HG03354 (cell line): ENCODE measurements around the gene CARD10.
"Not testable (repeated sequence)": the region's sequence is repeated elsewhere in the genome, so short reads cannot be mapped to it uniquely, and the experiment has no call there.

Experiments used
- ATAC-seq: cut with Tn5 transposase; IDR thresholded peaks from one replicate; pipeline ENCODE4 v1.9.1; 2021; ENCODE audit warnings: mild to moderate bottlenecking; ENCODE audit not compliant: unreplicated experiment, poor library complexity, severe bottlenecking

CARD10 gene

DNA sequence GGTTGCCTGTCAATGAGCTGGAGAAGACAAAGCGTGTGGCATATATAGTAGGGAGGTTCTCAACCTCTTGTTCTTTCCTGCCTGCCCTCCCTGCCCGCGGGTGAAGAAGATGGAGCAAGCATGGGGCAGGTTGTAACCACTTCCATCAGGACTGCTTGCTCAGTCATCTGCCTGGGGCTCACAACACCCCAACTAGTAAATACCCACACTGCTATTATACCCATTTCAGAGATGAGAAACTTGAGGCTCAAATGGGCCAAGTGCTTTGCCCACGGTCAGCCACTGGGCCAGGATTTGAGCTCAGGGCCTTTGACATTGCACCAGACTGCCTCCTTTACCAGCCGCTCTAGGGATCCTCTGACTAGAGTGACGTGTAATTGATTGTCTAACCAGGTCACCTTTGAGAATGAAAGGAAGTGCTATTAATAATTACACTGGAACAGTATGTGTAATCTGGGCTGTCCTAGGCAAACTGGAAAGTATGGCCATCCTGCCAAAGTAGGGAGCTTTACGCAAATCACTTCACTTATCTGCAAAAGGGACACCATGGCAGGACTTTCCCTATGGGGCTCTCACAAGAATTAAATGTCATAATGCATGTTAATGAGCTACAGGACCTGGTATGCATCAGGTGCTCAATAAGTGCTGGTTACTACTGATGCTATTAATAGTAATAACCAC, 38.2 kb upstream of the CARD10 start:
- no peak for ATAC-seq

- ATAC-seq = no peak
Observed at GRCh38 chr22:37556710-37557109, 37.5 kb upstream of the CARD10 start.

DNA sequence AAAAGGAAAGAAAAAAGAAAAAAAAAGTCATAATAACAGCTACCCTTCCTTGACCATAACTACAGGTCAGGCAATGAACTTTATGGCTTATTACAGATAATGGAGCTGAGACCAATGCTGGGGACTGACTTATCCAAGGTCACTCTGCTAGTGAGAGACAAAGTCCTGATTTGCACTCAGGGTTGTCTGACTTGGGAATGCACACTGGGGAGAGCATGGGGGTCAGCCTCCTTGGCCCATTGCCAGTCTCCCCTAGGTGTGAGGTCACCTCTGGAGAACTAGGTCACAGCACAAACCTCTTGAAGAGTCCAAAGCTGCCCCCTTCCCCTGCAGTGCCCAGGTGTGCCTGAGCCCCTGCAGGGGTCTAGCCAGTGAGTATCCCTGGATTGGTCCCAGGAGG, 35.8 kb upstream of the CARD10 start:
- no peak for ATAC-seq

DNA sequence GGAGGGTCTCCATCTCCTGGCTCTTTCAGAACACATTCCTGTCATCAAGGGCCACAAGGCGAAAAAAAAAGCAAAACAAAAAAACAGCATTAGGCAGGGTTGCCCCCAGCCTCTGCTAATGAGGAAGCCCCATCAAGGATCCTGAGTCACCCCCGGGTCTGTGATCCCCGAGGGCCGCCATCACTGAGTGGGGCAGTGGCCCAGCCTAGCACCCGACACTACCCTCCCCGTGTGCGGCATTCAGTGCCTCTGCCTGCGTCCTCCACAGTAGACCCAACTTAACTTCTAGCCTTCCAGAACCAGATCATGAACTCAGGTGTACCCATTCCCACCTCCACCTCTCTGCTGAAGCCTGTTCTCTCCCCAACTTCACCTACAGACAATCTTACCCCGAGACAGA, 34.5 kb upstream of the CARD10 start:
- no peak for ATAC-seq

DNA sequence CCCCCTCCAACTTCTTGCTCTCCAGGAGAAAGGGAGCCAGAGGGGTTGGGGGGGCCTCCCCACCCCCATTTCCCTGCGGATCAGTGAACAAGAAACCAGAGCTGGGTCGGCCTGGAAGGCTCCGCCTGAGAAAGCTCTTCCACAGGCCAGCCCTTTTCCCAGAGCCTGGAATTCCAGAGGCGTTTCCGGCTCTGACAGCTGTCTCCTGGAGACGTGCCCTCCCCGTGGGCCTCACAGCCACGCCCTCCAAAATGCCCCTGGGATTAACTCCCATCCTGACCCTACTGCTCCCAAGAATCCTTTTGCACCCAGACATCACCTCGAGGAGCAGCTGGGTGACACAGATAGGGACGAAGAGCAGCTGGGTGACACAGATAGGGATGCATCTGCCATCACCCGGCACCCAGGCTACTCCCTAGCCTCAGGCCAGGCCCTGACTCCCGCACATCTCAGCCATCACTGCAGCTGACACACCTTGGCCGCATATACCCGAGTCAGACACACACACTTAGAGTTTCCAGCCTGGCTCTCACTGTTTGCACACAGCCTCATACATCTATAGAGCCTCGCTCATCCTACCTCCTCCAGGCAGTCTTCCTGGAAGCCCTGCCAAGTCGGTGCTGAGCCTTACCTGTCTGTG, 33.4 kb upstream of the CARD10 start:
- no peak for ATAC-seq

GRCh38 chr22:37551981-37552380, 32.8 kb upstream of the CARD10 start:
- ATAC-seq = no peak

DNA sequence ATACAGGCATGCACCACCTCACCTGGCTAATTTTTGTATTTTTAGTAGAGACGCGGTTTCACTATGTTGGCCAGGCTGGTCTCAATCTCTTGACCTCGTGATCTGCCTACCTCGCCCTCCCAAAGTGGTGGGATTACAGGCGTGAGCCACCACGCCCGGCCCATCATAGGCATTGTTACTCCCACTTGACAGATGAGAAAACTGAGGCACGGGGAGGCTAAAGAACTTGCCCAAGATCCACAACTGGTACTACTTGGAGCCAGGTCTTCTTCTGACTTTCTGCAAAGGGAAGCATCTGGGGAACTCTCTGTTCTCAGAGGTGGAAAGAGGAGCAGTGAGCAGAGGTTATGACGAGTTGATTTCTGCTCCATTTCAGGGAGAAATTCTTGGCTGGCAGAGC, 31.7 kb upstream of the CARD10 start:
- not testable (repeated sequence) for ATAC-seq

DNA sequence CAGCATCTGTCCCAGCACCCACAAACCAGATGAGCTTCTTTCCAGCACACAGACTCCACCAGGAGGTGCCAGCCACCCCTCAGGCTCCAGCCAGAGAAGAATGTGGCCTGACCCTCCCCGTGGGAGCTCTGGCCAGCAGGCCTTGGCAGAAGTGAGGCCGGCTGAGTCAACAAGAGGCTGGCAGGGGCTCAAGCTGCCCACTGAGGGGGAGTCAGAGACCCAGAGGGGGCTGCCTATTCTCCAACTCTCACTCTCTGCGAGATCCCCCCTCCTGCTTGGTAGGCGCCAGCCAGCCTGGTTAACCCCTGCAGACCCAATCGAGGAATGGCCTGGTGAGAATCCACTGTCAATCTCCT, 30.5 kb upstream of the CARD10 start:
- no peak for ATAC-seq

- no peak for ATAC-seq
Observed at GRCh38 chr22:37547251-37547741, 28.1 kb upstream of the CARD10 start.

- no peak for ATAC-seq
Observed at GRCh38 chr22:37546437-37547250, 27.4 kb upstream of the CARD10 start.

GRCh38 chr22:37545703-37546436, 26.7 kb upstream of the CARD10 start:
- ATAC-seq = no peak

GRCh38 chr22:37544955-37545702, 25.9 kb upstream of the CARD10 start:
- ATAC-seq = no peak

GRCh38 chr22:37542959-37543358, 23.7 kb upstream of the CARD10 start:
- ATAC-seq = no peak

GRCh38 chr22:37542416-37542815, 23.2 kb upstream of the CARD10 start:
- ATAC-seq = not testable (repeated sequence)

DNA sequence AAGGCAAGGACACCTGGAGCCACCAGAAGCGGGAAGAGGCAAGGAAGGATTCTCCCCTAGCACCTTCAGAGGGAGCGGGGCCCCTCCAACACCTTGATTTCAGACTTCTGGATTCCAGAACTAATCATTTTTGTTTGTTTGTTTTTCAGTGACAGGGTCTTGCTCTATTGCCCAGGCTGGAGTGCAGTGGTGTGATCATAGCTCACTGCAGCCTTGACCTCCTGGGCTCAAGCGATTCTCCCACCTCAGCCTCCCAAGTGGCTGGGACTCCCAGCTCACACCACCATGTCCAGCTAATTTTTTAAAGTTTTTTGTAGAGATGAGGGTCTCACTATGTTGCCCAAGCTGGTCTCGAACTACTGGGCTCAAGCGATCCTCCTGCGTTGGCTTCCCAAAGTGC, 20.6 kb upstream of the CARD10 start:
- not testable (repeated sequence) for ATAC-seq

DNA sequence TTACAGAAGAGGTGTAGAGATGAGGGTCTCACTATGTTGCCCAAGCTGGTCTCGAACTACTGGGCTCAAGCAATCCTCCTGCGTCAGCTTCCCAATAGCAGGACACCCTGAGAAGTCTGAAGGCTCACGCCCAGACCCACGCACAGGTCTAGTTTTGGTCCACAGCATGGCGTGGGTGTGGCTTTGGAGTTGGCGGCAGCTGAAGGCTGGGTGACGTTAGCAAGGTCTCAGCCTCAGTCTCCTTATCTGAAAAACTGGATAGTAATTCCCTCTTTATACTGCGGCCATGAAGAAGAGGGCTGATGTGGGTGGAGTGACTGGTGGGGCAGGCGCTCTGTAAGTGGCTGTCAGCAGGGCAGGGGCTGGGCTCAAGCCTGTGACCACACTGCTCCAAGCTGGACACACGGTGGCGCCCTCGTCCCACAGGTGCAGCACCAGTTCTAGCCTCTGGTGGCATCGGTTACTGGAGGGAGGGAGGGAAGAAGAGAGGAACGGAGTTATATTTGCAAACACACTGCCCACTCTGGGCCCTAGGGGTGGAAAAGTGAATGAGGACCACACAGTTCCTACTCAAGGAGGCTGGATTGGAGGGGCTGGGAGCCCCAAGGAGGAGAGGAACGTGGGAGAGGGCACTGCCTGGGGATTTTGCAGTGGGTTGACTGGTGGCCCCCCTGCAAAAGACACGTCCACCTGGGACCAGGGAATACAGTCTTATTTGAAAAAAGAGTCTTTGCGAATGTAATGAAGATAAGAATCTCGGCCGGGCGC, 19.6 kb upstream of the CARD10 start:
- ATAC-seq = peak; percentile 87

DNA sequence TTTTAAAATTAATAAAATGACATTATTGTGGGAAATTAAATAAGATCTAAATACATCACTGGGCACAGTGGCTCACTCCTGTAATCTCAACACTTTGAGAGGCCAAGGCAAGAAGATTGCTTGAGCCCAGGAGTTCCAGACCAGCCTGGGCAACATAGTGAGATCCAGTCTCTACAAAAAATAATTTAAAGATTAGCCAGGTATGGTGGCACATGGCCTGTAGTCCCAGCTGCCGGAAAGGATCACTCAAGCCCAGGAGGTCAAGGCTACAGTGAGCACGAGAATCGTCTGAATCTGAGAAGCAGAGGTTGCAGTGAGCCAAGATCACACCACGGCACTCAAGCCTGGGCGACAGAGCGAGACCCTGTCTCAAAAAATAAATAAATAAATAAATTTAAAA, 15.9 kb upstream of the CARD10 start:
- no peak for ATAC-seq

DNA sequence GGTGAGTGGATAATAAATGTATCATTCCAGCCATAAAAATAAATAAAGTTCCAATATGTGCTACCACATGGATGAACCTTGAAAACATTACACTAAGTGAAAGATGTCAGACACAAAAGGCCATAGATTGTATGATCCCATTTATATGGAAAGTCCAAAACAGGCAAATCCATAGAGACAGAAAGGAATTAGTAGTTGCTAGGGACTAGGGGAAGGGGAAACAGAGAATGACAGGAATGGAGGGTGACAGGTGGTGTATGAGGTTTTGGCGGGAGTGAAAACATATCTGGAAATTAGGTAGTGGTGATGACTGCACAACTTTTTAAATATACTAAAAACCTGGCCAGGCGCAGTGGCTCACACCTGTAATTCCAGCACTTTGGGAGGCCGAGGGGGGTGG, 15.2 kb upstream of the CARD10 start:
- ATAC-seq = no peak

GRCh38 chr22:37533995-37534394, 14.8 kb upstream of the CARD10 start:
- ATAC-seq = no peak
